Stimulated activated CD8-positive, alpha-beta memory T cell treated with anti-CD3 and anti-CD28 coated beads, Interleukin-4, amount 100 ng/mL, for 24 hours (primary cell): Measurements from ENCODE around the gene FRG1.
"Not testable (repeated sequence)": the region's sequence is repeated elsewhere in the genome, so short reads cannot be mapped to it uniquely, and the experiment has no call there.

Experiments
- DNase-seq: peaks from one replicate; pipeline ENCODE4 v3.0.0-alpha.2; 2020; ENCODE audit warnings: low read depth

FRG1 gene

GRCh38 chr4:189940178-189941004, at the start of gene FRG1:
Gene FRG1, plus strand, starts transcription at chr4:189940872. Its CDS starts 138 bp downstream, at chr4:189941010.
- DNase-seq, result peak; percentile 91

DNA sequence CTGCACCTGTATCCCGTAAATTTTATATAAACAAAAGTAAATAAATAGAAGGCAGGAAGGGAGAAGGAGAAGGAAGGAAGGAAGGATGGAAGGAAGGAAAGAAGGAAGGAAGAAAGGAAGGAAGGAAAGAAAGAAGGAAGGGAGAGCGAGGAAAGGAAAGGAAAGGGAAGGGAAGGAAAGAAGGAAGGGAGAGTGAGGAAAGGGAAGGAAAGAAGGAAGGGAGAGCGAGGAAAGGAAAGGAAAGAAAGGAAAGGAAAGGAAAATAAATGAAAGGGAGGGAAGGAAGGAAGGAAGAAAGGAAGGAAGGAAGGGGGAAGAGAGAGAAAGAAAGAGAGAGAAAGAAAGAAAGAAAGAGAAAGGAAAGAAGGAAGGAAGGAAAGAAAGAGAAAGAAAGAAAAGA, 43.0 kb upstream of the FRG1 start:
- DNase-seq, result no peak

DNA sequence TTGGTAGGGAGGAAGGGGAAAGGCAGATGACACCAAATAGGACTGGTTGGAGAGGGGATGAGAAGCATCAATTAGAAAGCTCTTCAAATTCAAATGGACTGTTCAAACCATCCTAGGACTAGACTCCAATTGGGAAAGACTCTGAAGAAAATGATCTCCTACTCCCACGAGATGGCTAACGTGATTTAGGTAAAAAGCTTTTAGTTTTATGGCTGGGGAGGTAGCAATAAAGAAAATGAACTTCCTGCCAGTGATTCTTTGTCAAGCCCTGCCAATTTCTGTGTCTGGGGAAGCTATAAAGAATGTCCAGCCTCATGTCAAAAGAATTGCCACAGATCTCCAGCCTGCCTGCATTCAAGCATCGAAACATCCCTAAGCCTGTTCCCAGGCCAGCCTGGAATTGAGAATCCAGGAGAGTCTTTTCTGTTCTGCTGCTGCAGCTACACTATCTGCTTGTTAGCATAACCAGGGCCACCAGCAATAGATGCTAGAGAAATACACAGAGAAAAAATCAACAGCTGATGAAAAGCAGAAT, 41.1 kb upstream of the FRG1 start:
- DNase-seq, result not testable (repeated sequence)

- not testable (repeated sequence) for DNase-seq
Measured at GRCh38 chr4:189904420-189905027, 36.1 kb upstream of the FRG1 start.

DNA sequence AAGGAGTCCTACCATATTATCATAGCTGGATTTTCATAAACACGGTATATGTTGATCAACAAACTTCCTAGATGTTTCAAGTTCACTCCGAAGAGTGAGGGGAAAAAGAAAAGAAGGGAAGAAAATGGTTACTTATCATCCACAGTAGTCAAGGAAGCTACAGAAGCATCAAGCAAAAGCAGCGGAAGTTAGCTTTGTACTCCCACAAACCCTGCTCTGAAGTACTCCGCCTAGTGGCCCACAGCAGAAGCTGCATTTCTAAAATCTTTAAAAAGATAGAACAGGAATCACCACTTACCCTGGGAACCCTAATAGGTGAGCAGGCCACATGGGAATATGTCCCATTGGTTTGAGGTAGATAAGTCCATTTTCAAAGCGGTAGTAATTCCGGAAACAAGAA, 28.5 kb upstream of the FRG1 start:
- DNase-seq, result no peak

DNA sequence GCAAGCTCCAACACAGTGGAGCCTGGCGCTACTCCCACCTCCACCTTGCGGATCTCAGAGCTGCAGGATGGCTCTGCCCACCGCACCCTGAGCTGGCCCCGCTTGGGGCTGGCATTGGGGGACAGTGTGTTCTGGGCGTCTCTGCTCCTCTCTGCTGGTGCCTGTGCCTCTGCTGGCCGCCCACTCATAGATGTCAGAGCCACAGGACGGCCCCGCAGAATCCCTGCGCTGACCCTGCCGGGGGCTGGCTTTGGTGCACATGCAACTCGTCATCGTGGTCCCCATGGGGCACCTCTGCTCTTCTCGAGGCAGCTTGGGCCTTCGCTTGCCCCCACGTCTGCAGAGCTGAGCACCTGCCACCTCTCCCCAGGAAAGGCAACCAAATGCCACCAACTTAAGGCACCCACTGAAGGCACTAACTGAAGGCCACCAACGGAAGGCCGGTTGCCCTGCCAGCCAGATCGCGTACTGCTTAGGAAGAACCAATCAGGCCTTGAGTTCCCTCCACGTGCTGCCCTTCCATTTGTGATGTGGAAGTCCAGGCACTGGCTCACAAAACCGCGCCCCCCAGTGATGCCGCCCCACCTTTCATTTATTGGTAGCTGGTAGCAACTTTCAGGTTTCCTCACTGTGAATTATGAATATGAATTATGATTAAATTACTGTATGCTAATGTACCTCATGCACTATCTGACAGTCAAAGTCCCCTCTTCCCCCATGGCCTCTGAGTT, 23.3 kb upstream of the FRG1 start:
- no peak for DNase-seq

- no peak for DNase-seq
Measured at GRCh38 chr4:189921058-189921457, 19.6 kb upstream of the FRG1 start.

GRCh38 chr4:189926742-189927141, 13.9 kb upstream of the FRG1 start:
- DNase-seq, result not testable (repeated sequence)

- no peak for DNase-seq
Measured at GRCh38 chr4:189941005-189941450, 356 bp downstream of the FRG1 start.

DNA sequence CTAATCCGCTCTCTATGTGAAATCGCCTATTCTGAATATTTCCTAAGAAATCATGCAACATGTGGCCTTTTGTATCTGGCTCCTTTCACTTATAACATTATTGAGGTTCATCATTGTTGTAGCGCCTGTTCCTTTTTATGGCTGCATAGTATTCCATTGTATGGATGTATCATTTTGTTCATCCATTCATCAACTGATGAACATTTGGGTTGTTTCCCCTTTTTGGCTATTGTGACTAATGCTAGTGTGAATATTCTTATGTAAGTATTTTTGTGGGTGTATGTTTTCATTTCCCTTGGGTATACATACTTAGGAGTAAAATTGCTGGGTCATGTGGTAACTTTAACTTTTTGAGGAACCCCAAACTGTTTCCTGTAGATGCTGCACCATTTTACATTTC, 1.7 kb downstream of the FRG1 start:
- not testable (repeated sequence) for DNase-seq

DNA sequence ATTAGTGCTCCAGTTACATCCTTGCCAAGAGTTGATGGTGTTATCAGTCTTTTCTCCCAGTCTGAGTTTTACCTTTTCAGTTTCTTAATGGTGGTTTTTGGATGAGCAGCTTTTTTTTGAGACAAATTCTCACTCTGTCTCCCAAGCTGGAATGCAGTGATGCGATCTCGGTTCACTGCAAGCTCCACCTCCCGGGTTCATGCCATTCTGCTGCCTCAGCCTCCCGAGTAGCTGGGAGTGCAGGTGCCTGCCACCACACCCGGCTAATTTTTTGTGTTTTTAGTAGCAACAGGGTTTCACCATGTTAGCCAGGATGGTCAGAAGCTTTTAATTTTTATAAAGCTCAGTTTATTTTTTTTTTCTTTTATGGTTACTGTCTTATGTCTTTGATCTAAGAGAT, 3.4 kb downstream of the FRG1 start:
- not testable (repeated sequence) for DNase-seq

- DNase-seq, result not testable (repeated sequence)
Measured at GRCh38 chr4:189946906-189947305, 6.2 kb downstream of the FRG1 start.

DNA sequence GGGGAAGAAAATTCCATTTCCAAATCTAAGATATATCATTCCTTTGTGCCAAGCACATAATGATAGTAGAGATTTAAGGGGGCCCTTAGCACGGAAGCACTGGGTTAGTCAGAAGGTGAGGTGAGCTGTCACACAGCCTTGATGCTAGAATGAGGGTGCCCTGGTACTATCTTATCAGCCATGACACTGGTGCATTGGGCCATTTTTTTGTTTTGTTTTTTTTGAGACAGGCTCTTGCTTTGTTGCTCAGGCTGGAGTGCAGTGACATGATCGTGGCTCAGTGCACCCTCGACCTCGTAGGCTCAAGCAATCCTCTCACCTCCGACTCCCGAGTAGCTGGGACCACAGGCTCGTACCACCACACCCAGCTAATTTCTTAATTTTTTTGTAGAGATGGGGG, 7.8 kb downstream of the FRG1 start:
- DNase-seq, result not testable (repeated sequence)

- DNase-seq, result not testable (repeated sequence)
Measured at GRCh38 chr4:189969291-189969690, 28.6 kb downstream of the FRG1 start.

GRCh38 chr4:189973646-189974045, 33.0 kb downstream of the FRG1 start:
- no peak for DNase-seq

DNA sequence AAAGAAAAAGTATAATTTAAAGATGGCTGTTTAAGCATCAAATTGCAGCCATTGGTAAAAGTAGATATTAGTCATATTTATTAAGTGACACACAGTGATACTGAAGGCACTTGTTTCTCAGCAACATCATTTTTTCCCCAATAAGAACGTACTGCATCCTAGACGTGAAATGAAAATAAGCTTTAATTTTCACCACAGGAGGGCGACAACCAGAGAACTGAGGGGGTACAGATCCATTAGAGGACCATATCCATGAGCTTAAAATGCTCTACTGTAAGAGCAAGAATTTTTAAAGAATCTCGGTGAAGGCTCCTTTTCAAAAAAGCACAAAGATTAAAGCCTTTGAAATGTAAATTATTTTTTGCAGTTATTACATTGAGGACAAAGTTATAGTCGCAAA, 33.4 kb downstream of the FRG1 start:
- no peak for DNase-seq

GRCh38 chr4:189979196-189980047, 38.8 kb downstream of the FRG1 start:
- DNase-seq, result no peak

GRCh38 chr4:189980292-189980691, 39.6 kb downstream of the FRG1 start:
- DNase-seq, result not testable (repeated sequence)

DNA sequence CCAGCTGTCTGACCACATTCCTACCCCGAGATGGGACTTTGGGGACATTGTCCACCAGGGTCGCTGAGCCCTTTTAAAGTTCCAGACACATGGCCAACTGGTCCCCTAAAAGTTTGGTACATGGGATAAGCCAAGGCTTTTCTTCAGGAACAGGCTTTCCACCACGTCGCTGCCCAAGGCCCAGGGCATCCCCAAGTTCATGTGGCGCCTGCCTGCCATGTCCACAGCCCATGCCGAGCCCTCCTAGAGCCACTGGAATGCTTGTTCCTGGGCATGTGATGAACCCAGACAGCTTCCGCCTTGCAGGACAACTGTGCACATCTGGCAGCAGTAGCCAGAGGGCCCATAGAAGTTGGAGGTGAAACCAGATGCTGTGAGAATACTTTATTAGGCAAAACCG, 41.3 kb downstream of the FRG1 start:
- DNase-seq, result no peak

DNA sequence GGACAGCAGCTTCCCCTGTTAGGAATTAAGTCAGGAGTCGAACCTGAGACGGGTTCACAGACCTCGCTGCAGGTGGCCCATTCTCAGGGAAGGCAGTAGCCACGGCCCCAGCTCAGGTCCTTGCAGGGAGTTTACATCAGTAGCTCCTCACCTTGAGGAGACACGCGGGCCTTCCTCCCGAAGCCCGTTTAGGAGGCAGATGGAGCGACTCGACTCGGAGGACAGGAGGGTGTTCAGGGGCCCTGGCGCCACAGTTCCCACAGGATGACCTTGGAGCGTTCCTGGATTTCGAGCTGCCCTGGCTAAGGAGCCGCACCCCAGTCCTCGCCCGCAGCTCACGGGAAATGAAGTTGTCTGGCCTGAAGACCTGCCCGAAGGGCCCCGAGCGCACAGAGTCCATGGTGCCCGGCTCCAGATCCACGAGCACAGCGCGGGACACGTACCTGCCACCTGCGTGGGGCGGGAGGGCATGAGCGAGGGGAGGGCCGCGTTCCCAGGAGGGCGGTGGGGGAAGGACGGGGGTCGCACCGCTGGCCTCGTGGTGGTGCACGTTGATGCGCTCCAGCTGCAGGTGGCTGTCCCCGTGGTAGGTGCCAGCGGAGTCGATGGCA, 43.3 kb downstream of the FRG1 start:
- DNase-seq, result not testable (repeated sequence)

DNA sequence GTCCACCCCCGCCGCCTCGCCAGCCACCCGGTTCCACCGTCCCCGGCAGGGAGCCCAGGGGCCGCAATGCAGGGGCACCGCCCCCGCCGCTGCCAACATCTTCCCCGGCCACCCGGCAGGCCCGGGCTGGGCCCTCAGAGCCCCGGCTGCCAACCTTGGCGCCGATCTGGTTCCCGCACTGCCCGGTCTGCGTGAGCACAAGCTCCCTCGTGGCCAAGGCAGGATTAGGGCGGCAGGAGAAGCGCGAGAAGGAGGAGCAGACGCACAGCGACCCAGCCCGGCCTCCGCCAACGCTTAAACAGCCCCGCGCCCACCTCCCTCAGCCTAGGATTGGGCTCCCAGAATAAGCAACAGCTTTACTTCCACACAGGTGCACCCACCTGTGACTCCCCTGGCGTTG, 44.0 kb downstream of the FRG1 start:
- DNase-seq, result not testable (repeated sequence)
